Stomach (tissue), 9 donors: ENCODE measurements around the gene LSAMP. TPM values are rescaled to one million over a fixed set of nuclear protein-coding genes. Genes with fewer than 3 reads are reported as not detected.
A peak's percentile ranks its signal among the peaks of the same experiment; 100 is the strongest.

Experiments
- DNase-seq, 2 donors: peaks; one replicate each; pipeline versions ENCODE4 v3.0.0 to v3.0.0-alpha.2; 2013 to 2019
- H3K27ac ChIP-seq, 5 donors: fragments of 200-600 bp in 4 of 5; sonication (generic) in 4 of 5; one replicate each; pipeline ENCODE4 v1.5.1; 2013 to 2019; ENCODE audit warnings: mild to moderate bottlenecking in 1 of 5, moderate library complexity in 1 of 5
- H3K27me3 ChIP-seq, 3 donors: fragments of 200-600 bp; sonication (generic); one replicate each; pipeline ENCODE4 v1.5.1; 2017 to 2019; ENCODE audit warnings: mixed run types in 1 of 3
- H3K36me3 ChIP-seq, 4 donors: fragments of 200-600 bp; sonication (generic); 1 replicate in 3 of 4; 2 replicates in 1 of 4; pipeline ENCODE4 v1.5.1; 2016 to 2019
- H3K4me1 ChIP-seq, 4 donors: fragments of 200-600 bp; sonication (generic); one replicate each; pipeline ENCODE4 v1.5.1; 2016 to 2019
- H3K4me3 ChIP-seq, 4 donors: fragments of 200-600 bp; sonication (generic) in 3 of 4; one replicate each; pipeline ENCODE4 v1.5.1; 2016 to 2019; ENCODE audit warnings: mild to moderate bottlenecking in 1 of 4
- H3K9me3 ChIP-seq, 4 donors: fragments of 200-600 bp; sonication (generic); one replicate each; pipeline ENCODE4 v1.5.1; 2016 to 2019
- CTCF ChIP-seq, 7 experiments: fragments of 450-650 bp in 4 of 7; fragments of 200-600 bp in 3 of 7; sonication (generic) in 3 of 7; IDR thresholded peaks; one replicate each; pipeline ENCODE4 v1.5.1; 2016 to 2019; ENCODE audit warnings: antibody characterized with exemption in 7 of 7, control low read depth in 2 of 7, mild to moderate bottlenecking in 1 of 7
- EP300 ChIP-seq: sonication (generic); formaldehyde crosslinking; IDR thresholded peaks from one replicate; pipeline ENCODE4 v1.6.1; 2017; ENCODE audit warnings: antibody characterized with exemption
- POLR2A ChIP-seq, 4 donors: fragments of 450-650 bp; IDR thresholded peaks; one replicate each; pipeline ENCODE4 v1.6.1; 2016; ENCODE audit warnings: antibody characterized with exemption in 4 of 4, control low read depth in 2 of 4, mild to moderate bottlenecking in 1 of 4, moderate library complexity in 1 of 4
- POLR2AphosphoS5 ChIP-seq, 3 donors: sonication (generic); formaldehyde crosslinking; IDR thresholded peaks; one replicate each; pipeline ENCODE4 v1.6.1; 2016; ENCODE audit warnings: antibody characterized with exemption in 3 of 3
- WGBS, 5 donors: extraction: QIAGEN DNeasy Blood & Tissue Kit in 3 of 5; methylation state at CpG; one replicate each; pipeline versions ENCODE4 v1.1.5 to v1.1.7; 2013 to 2018; 5-methylcytosine and 5-hydroxymethylcytosine counted together
- intact Hi-C: fragments of 100-400 bp; cut with DNase I; formaldehyde crosslinking; loops from one replicate; pipeline ENCODE4 v1.15.1; 2023; ENCODE audit warnings: low total_unique reads
- polyA plus RNA-seq, 3 donors: library from polyadenylated mRNA; stranded (reverse); fragments of 200-250 nt; gene quantifications; one replicate each; pipeline ENCODE4 v1.2.3, GENCODE V29; 2013
- total RNA-seq, 5 donors: library from RNA; depleted of rRNA; stranded (reverse); fragments of >200 nt; gene quantifications; one replicate each; pipeline versions ENCODE4 v1.1.0 to v1.2.3, GENCODE V29; 2014 to 2016
- donor health status: healthy with polysubstance abuse.
- donor health status: Bipolar disorder and iron deficiency.
- donor health status: healthy.

The LSAMP gene
- total and polyA plus RNA-seq, 8 donors = 1.1 to 20.7 (median 1.7) TPM

GRCh38 chr3:116161575-116162525 lies 283.4 kb downstream of the LSAMP start:
- no peak for TF ChIP-seq POLR2AphosphoS5 (IDR thresholded peaks at IDR 0.05)
- no peak for TF ChIP-seq POLR2A (IDR thresholded peaks at IDR 0.05)
- TF ChIP-seq EP300 = no peak
- no peak for TF ChIP-seq CTCF (IDR thresholded peaks at IDR 0.05)
- H3K4me3 ChIP-seq = no peak overlapping the region
- no peaks in the 10 kb centered on the region for H3K27me3 ChIP-seq
- no peaks in the 10 kb centered on the region for H3K9me3 ChIP-seq
- H3K4me1 ChIP-seq = no peaks in the 10 kb centered on the region
- no peak overlapping the region for H3K27ac ChIP-seq
- intact Hi-C loops = no loop called here
- DNase-seq = no peak
- WGBS, 5 donors = 66 to 85% (median 72%) methylated on average over 5 of the region's 5 CpGs
- H3K36me3 ChIP-seq = no peaks in the 10 kb centered on the region

- no peaks in the 10 kb centered on the region for H3K9me3 ChIP-seq
- H3K4me1 ChIP-seq = no peaks in the 10 kb centered on the region
- no peak overlapping the region for H3K27ac ChIP-seq
- no peaks in the 10 kb centered on the region for H3K36me3 ChIP-seq
- DNase-seq = no peak
- H3K4me3 ChIP-seq = no peak overlapping the region
- intact Hi-C loops = no loop called here
- TF ChIP-seq POLR2A (IDR thresholded peaks at IDR 0.05) = no peak
- TF ChIP-seq CTCF (IDR thresholded peaks at IDR 0.05) = no peak
- no peak for TF ChIP-seq EP300
- no peak for TF ChIP-seq POLR2AphosphoS5 (IDR thresholded peaks at IDR 0.05)
- 83 to 93% (median 90%) methylated on average over 1 of the region's 1 CpG for WGBS, 5 donors
- H3K27me3 ChIP-seq = no peaks in the 10 kb centered on the region
Observed at GRCh38 chr3:116160594-116160993, 284.7 kb downstream of the LSAMP start.

- peak in 1 of 2 donors; percentile 56 for DNase-seq
- no peaks in the 10 kb centered on the region for H3K27me3 ChIP-seq
- 53 to 83% (median 68%) methylated on average over 1 of the region's 1 CpG for WGBS, 5 donors
- no peaks in the 10 kb centered on the region for H3K9me3 ChIP-seq
- H3K4me3 ChIP-seq = no peak overlapping the region
- no peak overlapping the region for H3K27ac ChIP-seq
- H3K4me1 ChIP-seq = no peaks in the 10 kb centered on the region
- intact Hi-C loops = no loop called here
- no peaks in the 10 kb centered on the region for H3K36me3 ChIP-seq
- TF ChIP-seq POLR2AphosphoS5 (IDR thresholded peaks at IDR 0.05) = no peak
- TF ChIP-seq POLR2A (IDR thresholded peaks at IDR 0.05) = no peak
- TF ChIP-seq CTCF (IDR thresholded peaks at IDR 0.05) = no peak
Observed at GRCh38 chr3:116155841-116156240, 289.4 kb downstream of the LSAMP start.

- Histone ChIP-seq H3K36me3 (no peaks in the 10 kb centered on the region), H3K27ac (no peak overlapping the region), H3K4me1 (no peaks in the 10 kb centered on the region), H3K9me3 (no peaks in the 10 kb centered on the region), H3K4me3 (no peak overlapping the region), H3K27me3 (no peaks in the 10 kb centered on the region)
- TF ChIP-seq POLR2A (IDR thresholded peaks at IDR 0.05) (no peak), POLR2AphosphoS5 (IDR thresholded peaks at IDR 0.05) (no peak), EP300 (no peak), CTCF (IDR thresholded peaks at IDR 0.05) (no peak)
- no peak for DNase-seq
- intact Hi-C loops = no loop called here
- WGBS, 5 donors = 45 to 65% (median 50%) methylated on average over 2 of the region's 2 CpGs
Observed at GRCh38 chr3:116154389-116154788, 290.9 kb downstream of the LSAMP start.
